Ovary (tissue), 3 donors: ENCODE measurements around the gene TBCK.

ENCODE experiments used
- CTCF ChIP-seq, 3 donors: fragments of 450-650 bp in 2 of 3; fragments of 200-600 bp in 1 of 3; IDR thresholded peaks; one replicate each; pipeline versions ENCODE4 v1.5.1 to v1.8.0; 2016 to 2022; ENCODE audit warnings: antibody characterized with exemption in 3 of 3, mild to moderate bottlenecking in 1 of 3
- EP300 ChIP-seq: sonication (generic); formaldehyde crosslinking; IDR thresholded peaks from one replicate; pipeline ENCODE4 v1.6.1; 2017; ENCODE audit warnings: antibody characterized with exemption
- POLR2A ChIP-seq: fragments of 450-650 bp; IDR thresholded peaks from one replicate; pipeline ENCODE4 v1.6.1; 2017; ENCODE audit warnings: antibody characterized with exemption, mild to moderate bottlenecking, moderate library complexity
- donor health status: DM: no; HTN: no; CAD: no.

GRCh38 chr4:106104276-106104675 is 211.7 kb downstream of the TBCK start:
- TF ChIP-seq CTCF (IDR thresholded peaks at IDR 0.05) = no peak
- no peak for TF ChIP-seq POLR2A
- no peak for TF ChIP-seq EP300
